Esophagus (tissue), 2 donors: Measurements from ENCODE around the gene NDUFV1. TPM values are rescaled to one million over a fixed set of nuclear protein-coding genes. Genes with fewer than 3 reads are reported as not detected.
"Not testable (repeated sequence)": the region's sequence is repeated elsewhere in the genome, so short reads cannot be mapped to it uniquely, and the experiment has no call there.

ENCODE experiments used
- H3K27ac ChIP-seq, 2 donors: one replicate each; pipeline ENCODE4 v1.5.1; 2013; ENCODE audit warnings: low read depth in 2 of 2, mild to moderate bottlenecking in 2 of 2, inconsistent platforms in 1 of 2, low read length in 1 of 2, moderate library complexity in 1 of 2
- H3K27me3 ChIP-seq, 2 donors: one replicate each; pipeline ENCODE4 v1.6.1; 2013; ENCODE audit warnings: low read length in 2 of 2, control low read depth in 1 of 2, mild to moderate bottlenecking in 1 of 2; ENCODE audit not compliant: insufficient read depth in 2 of 2, control insufficient read depth in 1 of 2
- H3K36me3 ChIP-seq, 2 donors: one replicate each; pipeline ENCODE4 v1.6.1; 2013; ENCODE audit warnings: low read length in 1 of 2; ENCODE audit not compliant: control insufficient read depth in 2 of 2, insufficient read depth in 2 of 2
- H3K4me1 ChIP-seq, 2 donors: one replicate each; pipeline ENCODE4 v1.6.1; 2013; ENCODE audit warnings: low read length in 1 of 2; ENCODE audit not compliant: control insufficient read depth in 2 of 2, insufficient read depth in 2 of 2
- H3K4me3 ChIP-seq, 2 donors: one replicate each; pipeline ENCODE4 v1.5.1; 2013; ENCODE audit warnings: low read length in 2 of 2, mild to moderate bottlenecking in 2 of 2, low read depth in 1 of 2, moderate library complexity in 1 of 2
- H3K9me3 ChIP-seq, 2 donors: one replicate each; pipeline ENCODE4 v1.6.1; 2013; ENCODE audit warnings: mild to moderate bottlenecking in 2 of 2, low read depth in 1 of 2, low read length in 1 of 2, moderate library complexity in 1 of 2; ENCODE audit not compliant: control insufficient read depth in 2 of 2, insufficient read depth in 1 of 2
- WGBS, 2 donors: extraction: QIAGEN DNeasy Blood & Tissue Kit; methylation state at CpG; one replicate each; pipeline ENCODE4 v1.1.7; 2013; 5-methylcytosine and 5-hydroxymethylcytosine counted together
- polyA plus RNA-seq, 2 donors: library from polyadenylated mRNA; stranded (reverse); fragments of 200-250 nt; gene quantifications; one replicate each; pipeline ENCODE4 v1.2.3, GENCODE V29; 2013
- donor health status: healthy with polysubstance abuse.
- donor health status: Bipolar disorder and iron deficiency.

NDUFV1 gene
- polyA plus RNA-seq, 2 donors, result 122 to 137 TPM

GRCh38 chr11:67585911-67586310, 20.8 kb upstream of the NDUFV1 start:
- peak overlapping the region; percentile 99 to 100 for H3K27ac ChIP-seq
- H3K36me3 ChIP-seq, result peaks cover 3 to 22% of the 10 kb centered on the region in 2 donors
- H3K4me3 ChIP-seq, result peak overlapping the region in 1 of 2 donors; percentile 73
- 88 to 96% methylated on average over 4 of the region's 4 CpGs for WGBS, 2 donors
- no peaks in the 10 kb centered on the region for H3K9me3 ChIP-seq
- peaks cover 0 to 15% of the 10 kb centered on the region in 2 donors for H3K4me1 ChIP-seq
- no peaks in the 10 kb centered on the region for H3K27me3 ChIP-seq

- Histone ChIP-seq H3K4me1 (peaks cover 0 to 15% of the 10 kb centered on the region in 2 donors), H3K27me3 (no peaks in the 10 kb centered on the region), H3K9me3 (no peaks in the 10 kb centered on the region), H3K27ac (peak overlapping the region; percentile 99 to 100), H3K36me3 (peaks cover 3 to 22% of the 10 kb centered on the region in 2 donors), H3K4me3 (no peak overlapping the region)
- WGBS, 2 donors, result 81 to 82% methylated on average over 5 of the region's 5 CpGs
Observed at GRCh38 chr11:67586568-67587250, 20.0 kb upstream of the NDUFV1 start.

GRCh38 chr11:67588136-67588503, 18.6 kb upstream of the NDUFV1 start:
- Histone ChIP-seq H3K4me1 (peaks cover 0 to 18% of the 10 kb centered on the region in 2 donors), H3K36me3 (peaks cover 3 to 22% of the 10 kb centered on the region in 2 donors), H3K4me3 (no peak overlapping the region), H3K27ac (no peak overlapping the region), H3K9me3 (no peaks in the 10 kb centered on the region), H3K27me3 (no peaks in the 10 kb centered on the region)
- WGBS, 2 donors, result 82 to 96% methylated on average over 1 of the region's 1 CpG

GRCh38 chr11:67588899-67589415, 17.8 kb upstream of the NDUFV1 start:
- peaks cover 3 to 22% of the 10 kb centered on the region in 2 donors for H3K36me3 ChIP-seq
- not testable (repeated sequence) for H3K9me3 ChIP-seq, H3K4me3 ChIP-seq, H3K27me3 ChIP-seq
- 75 to 77% methylated on average over 11 of the region's 11 CpGs for WGBS, 2 donors
- peaks cover 0 to 24% of the 10 kb centered on the region in 2 donors for H3K4me1 ChIP-seq
- H3K27ac ChIP-seq, result peak overlapping the region in 1 of 2 donors; percentile 15

- Histone ChIP-seq H3K4me1 (peaks cover 0 to 10% of the 10 kb centered on the region in 2 donors), H3K36me3 (peaks cover 0 to 5% of the 10 kb centered on the region in 2 donors), H3K27ac (peak overlapping the region in 1 of 2 donors; percentile 45), H3K4me3 (no peak overlapping the region), H3K9me3 (no peaks in the 10 kb centered on the region), H3K27me3 (no peaks in the 10 kb centered on the region)
- WGBS, 2 donors, result 48 to 57% methylated on average over 12 of the region's 12 CpGs
Observed at GRCh38 chr11:67592880-67593564, 13.7 kb upstream of the NDUFV1 start.

- no peak overlapping the region for H3K4me3 ChIP-seq
- H3K27ac ChIP-seq, result peak overlapping the region in 1 of 2 donors; percentile 45
- H3K4me1 ChIP-seq, result peaks cover 0 to 10% of the 10 kb centered on the region in 2 donors
- H3K27me3 ChIP-seq, result no peaks in the 10 kb centered on the region
- 36 to 49% methylated on average over 3 of the region's 3 CpGs for WGBS, 2 donors
- no peaks in the 10 kb centered on the region for H3K9me3 ChIP-seq
- peaks cover 0 to 3% of the 10 kb centered on the region in 2 donors for H3K36me3 ChIP-seq
Observed at GRCh38 chr11:67593565-67593905, 13.2 kb upstream of the NDUFV1 start.

GRCh38 chr11:67594480-67594879, 12.3 kb upstream of the NDUFV1 start:
- no peaks in the 10 kb centered on the region for H3K36me3 ChIP-seq
- no peaks in the 10 kb centered on the region for H3K9me3 ChIP-seq
- H3K27me3 ChIP-seq, result no peaks in the 10 kb centered on the region
- peaks cover 0 to 10% of the 10 kb centered on the region in 2 donors for H3K4me1 ChIP-seq
- H3K4me3 ChIP-seq, result no peak overlapping the region
- 61 to 64% methylated on average over 3 of the region's 3 CpGs for WGBS, 2 donors
- no peak overlapping the region for H3K27ac ChIP-seq

- H3K27me3 ChIP-seq, result no peaks in the 10 kb centered on the region
- H3K4me1 ChIP-seq, result peaks cover 0 to 10% of the 10 kb centered on the region in 2 donors
- WGBS, 2 donors, result 90 to 91% methylated on average over 1 of the region's 1 CpG
- H3K4me3 ChIP-seq, result no peak overlapping the region
- no peak overlapping the region for H3K27ac ChIP-seq
- H3K36me3 ChIP-seq, result no peaks in the 10 kb centered on the region
- no peaks in the 10 kb centered on the region for H3K9me3 ChIP-seq
Observed at GRCh38 chr11:67596753-67597300, 9.9 kb upstream of the NDUFV1 start.

GRCh38 chr11:67597458-67597857, 9.3 kb upstream of the NDUFV1 start:
- not testable (repeated sequence) for H3K27me3 ChIP-seq, H3K9me3 ChIP-seq, H3K4me1 ChIP-seq, H3K4me3 ChIP-seq, H3K36me3 ChIP-seq, H3K27ac ChIP-seq
- no CpG with 5 or more reads among the region's 3 CpGs for WGBS, 2 donors
